IPS DF 19.7 (cell line): ENCODE results near the gene SOBP.

ENCODE experiments used
- DNase-seq: peaks from one replicate; pipeline ENCODE4 v3.0.0-alpha.2; 2013; ENCODE audit warnings: low read depth, low spot score

SOBP gene

DNA sequence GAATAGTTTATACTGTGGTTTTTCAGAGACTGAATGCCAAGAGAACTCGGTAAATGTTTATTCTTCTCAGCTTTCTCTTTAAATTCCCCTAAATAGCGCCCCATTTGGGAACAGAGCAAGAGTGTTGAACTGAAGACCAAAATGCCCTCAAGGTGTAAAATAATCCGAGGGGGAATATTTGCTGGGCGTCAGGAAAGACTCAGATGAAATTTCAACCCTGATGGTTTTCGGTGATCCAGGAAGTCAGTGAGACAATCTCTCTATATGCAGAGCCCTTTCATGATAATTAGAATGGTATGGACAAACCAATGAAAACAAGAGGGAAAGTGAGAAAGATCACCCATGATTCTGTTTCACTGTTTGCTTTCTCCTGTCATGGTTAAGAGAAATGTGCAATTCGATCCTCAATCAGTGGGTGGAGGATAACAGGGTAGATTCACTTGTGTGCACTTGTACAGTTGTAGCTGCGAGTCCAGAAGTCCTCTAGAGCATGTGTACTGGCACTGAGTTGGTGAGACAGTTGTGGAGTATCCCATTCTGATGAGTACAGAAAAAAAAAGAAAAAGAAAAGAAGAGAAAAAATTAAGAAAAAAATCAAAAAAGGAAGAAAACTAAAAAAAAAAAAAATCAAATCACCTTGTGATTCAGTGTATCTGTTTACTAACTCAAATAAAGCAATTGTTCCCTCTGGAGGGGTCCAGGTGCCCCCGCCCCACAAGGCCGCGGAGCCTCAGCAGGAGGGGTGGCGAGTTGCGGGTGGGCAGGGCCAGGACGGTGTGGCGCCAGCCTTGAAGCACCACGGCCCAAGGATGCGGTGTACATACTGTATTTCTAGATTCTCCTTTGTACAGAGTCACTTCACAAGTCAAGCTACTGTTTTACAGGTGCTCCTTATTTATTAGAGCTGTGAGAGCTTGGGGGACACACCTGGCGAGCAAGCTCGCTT lies 169.3 kb downstream of the SOBP start:
- no peak for DNase-seq

DNA sequence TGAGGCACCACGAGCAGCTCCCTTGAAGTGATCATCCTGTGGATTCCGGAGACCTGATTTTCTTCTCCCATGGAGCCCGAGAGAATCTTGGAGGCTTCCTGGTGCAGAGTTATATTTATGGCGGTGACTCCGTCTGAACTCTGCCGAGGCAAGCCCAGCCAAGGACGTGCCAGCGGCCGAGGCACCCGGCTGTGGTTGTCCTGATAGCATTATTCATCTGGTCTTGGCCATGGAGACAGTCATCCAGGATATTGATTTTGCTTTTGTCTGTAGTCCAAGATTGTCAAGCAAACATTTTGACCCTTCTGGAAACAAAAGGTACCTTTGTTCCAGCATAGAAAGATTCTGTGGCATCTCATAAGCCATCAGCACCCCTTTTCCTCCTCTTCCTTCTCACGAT lies 170.9 kb downstream of the SOBP start:
- no peak for DNase-seq

DNA sequence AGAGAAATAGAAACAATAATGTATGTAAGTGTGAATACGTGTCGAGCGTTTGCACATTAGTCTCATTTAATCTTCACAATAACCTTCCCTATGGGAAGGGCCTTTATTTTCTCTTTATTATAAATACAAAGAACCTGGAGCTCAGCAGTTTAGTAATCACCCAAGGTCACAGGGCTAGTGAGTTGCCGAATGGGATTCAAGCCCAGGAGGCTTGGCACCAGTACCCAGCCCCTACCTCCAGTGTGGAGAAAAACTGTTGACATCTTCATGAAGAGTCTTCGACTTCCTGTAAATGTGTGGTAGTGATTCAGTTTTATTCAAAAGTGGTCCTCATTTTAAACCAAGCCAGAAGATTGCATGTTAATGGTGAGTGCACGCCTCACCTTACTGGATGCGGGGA lies 171.4 kb downstream of the SOBP start:
- no peak for DNase-seq

DNA sequence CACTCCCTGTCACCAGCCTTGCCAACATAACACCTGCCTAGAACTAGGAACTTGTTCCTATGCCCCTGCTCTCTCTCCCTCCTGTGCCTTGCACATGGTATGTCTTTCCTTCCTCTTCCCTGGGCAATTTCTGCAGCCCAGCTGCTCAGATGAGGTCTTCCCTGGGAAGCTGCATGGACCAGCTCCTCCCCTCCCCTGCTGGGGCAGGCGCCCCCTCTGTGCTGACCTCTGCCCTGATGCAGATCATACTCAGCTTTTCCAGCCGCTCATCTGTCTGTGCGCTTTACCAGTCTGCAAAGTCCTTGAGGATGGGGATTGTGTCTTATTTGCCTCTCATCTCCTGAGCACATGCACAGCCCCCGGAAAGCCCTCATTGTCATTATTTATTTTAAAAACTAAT lies 172.4 kb downstream of the SOBP start:
- no peak for DNase-seq

DNA sequence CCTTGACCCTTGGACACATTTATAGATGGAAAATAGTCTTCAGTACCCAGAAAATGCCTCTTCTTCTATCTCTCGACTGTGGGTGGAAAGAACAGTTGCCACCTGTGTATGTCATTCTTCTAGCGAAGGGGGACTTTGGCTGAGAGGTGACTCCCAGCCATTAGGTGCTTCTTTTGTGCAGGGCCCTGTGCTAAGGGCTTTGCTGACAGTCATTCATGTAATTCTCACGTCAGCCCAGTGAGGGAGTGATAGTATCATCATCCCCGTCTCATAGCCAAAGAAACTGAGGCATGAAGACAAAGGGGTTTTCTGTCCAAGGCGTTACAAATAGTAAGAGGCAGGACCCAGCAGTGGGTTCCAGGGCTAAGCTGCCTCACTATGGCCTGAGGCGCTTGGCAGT lies 173.4 kb downstream of the SOBP start:
- no peak for DNase-seq

DNA sequence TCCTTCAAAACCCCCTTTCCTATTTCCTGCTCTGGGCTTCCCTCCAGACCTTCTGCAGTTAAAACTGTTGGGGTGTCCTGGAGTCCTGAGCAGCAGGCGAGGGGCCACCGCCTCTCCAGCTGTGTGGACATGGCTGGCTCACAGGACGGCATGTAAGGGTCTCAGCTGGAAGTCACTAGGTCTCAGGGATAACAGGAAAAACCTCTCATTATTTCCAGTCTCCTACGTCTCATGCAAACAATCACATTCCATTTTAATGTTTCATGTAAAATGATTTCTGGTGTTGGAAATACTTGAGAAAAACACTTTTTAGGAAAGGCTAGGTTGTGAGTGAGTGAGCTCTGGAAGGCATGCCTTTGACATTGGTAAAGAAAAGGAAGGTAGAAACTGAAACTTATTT lies 175.5 kb downstream of the SOBP start:
- no peak for DNase-seq

DNA sequence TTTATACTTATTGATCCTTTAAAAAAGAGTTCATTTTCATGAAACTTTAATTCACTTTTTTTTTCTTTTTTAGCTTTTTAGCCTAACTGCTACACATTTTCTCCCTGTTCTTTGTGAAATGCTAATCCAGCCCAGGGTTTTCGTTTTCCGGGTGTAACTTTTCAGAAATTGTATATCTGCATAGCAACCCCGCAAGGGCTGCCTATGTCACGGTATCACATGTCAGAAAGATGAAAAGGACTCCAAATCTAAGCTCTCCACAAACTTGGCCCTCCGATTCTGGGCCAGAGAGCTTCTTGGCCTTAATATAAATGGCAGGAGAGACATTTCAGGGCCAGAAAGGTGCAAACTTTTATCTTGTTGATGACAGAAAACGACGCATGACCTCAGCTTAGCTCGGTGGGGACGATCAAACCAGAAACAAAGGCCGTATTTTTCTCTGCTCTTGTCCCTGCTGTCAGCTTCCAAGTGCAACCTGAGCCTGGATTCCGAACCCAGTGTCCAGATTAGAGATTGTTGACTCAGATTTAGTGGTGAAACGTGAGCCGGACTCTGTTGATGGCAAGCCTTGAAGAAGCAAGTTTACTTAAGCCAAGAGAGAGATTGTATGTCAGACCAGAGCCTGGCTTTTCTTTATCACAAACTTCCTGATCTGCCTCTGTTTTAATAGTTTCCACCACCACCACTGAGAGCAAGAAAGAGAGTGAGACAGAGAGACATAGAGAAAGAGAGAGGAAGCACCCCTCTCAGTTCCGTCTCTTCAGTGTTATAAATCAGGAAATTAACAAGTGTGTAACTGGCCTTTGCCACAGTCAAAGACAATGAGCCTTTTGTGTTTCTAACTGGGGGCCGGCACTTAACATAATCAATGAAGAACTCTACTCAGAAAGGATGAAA lies 176.4 kb downstream of the SOBP start:
- no peak for DNase-seq

DNA sequence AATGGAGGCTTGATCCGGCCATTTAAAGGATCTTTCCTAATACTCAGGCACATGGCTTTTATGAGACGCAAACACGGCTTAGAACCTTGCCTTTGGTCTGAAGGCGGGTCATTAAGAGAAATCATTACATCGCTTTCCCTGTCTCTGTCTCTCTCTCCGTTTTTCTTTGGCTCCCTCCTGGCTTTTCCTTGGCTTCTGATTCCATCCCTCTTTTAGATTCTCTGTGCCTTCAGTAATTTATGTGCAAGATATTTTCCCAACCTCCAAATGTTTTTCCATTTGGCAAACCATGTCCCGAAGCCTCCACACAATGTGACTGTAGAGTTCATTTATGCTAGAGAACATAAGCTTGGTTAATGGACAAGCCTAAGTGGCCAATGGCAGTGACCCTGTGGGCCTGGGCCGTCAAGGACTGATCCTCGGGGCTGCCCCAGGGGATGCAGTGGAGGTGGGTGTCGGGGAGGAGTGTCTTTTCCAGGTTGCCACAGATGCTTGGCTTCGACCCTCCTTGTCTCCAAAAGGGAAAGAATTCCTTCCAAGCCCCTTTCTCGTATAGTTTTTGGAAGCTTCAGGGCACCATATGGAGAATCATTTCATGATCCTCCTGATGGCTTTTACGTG lies 177.2 kb downstream of the SOBP start:
- DNase-seq = no peak

DNA sequence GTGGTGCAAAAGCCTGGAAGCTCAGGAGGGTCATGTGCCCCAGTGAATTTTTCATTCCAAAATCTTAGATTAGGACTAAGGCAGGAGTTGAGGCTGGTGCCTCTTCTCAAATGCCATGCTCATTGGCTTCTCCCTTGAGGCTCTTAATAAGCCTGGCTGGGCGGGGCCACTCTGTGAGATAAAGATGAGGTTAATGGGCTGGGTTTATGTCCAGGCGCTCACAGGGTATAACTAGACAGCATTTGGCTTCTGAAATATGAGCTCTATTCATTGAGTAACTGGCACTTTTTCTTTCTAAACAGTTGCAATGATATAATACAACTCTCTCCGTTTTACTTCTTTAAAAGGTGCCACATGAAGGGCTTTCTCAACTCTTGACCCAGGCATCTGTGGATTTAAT lies 177.9 kb downstream of the SOBP start:
- DNase-seq = no peak

DNA sequence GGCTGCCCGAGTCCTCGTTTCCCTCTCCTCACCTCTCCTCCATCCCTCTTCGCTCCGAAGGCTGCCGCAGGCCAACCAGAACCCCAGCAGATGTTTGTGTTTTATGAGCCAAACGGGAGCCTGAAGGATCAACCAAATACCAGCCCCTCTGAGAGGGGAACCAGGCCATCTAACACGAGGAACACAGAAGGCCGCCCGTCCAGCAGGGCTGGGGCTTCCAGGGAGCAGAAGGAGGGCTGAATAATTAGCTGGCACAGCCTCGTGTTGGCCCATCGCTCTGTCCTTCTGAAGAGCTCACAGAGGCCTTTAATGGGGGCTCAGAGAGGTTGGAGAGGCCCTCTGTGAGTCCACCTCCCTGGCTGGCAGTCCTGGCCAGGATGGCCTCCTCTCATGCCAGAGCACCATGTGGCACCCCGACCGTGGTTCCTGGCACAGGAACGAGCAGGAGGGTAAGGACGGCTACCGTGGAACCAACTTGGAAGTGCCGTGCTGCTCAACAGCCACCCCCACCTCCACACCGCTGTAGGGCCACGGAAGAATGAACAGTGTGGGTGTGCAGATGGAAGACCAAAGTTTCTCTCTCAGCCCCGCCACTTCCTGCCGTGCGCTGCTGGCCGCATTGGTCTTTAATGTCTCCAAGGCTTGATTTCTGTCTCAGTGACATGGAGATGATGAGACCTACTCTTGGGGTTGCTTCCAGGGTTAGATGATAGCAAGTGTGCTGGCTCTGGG lies 179.0 kb downstream of the SOBP start:
- DNase-seq = no peak

DNA sequence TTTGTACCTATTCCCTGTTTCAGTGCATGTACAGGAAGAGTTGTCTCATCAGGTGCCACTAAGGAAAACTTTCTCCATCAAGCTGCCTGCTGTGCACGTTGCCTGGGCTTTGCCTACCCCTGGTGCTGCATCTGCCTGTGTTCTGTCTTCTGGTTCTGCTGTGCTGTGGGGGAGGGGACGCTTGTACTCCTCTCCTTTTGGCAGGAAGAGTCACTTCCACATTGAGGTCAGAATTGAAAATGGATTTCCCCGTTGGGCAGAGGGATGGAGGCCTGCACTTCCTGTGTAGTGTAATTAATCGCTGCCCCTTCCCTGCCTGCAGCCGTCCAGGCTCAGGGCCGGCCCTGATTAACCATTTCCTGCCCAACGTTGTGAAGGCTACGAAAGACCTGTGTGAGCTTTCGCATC lies 180.9 kb downstream of the SOBP start:
- DNase-seq = no peak

DNA sequence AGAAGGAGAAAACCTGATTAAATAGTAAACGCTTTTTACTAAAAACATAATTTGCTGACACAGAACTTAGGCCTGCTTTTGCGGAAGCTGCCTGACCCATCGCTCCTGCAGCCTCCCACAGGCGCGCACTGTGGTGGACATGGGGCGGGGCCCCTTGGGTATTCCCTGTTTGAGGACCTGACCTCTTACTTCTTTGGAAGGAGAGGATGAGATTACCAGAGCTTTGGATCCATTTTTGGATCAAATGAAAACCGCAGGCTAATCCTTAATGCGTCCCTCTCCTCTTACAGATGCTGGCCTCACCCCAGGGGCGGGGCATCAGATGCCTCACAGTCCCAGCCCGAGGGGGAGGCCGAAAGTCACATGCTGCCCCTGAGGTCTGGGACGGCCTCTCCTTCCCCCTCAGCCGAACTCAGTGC lies 183.2 kb downstream of the SOBP start:
- no peak for DNase-seq

DNA sequence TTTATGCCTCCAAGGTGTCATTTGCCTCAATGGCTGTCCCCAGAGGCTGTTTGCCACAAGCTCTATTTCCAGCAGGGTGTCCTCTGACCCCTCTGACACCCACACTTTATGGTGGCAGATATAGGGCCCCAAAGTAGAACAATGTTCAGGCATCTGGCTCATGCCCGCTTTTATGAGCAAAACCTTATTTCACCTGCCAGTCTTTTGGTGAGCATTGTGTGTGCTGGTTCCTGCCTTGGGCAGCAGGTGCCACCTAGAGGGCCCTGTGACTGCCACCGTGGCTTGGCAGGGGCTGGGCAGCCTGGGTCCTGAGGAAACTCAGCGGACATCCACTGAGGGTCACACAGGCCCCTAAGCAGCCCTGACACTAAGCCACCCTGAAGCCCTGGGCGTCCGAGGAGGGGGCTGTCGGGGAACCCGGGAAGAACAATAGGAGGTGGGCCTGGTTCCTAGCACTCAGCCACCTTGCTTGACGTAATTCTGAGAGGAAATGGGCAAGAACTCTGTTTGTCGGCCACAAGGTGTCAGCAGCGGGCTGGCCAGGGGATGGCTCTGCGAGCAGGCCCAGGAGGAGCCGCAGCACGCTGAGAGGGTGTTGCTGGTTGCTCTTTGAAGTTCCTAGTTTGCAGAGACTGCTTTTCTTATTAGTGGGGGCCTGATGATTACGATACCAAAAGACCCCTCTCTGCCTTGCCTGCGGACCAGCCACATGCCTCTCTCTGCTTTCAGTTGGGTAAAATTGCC lies 185.2 kb downstream of the SOBP start:
- DNase-seq = peak; percentile 59

DNA sequence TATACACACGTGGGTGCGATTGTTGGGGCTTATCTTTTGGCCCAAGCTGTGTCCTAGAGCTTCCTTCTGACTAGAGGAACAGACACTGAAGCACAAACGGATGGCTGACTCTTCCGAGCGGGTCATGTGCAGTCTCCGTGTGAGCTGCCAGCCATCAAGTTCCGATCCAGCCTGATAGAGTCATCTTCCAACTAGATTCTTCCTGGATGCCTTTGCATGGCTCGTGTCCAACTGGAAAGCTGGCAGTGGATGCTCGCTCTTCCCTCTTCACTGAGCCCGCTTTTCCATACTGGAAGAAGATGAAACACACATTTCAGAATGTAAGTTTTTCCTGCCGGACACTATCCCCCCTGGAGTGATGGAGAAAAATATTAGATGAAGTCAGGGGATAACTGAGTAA lies 186.1 kb downstream of the SOBP start:
- no peak for DNase-seq

DNA sequence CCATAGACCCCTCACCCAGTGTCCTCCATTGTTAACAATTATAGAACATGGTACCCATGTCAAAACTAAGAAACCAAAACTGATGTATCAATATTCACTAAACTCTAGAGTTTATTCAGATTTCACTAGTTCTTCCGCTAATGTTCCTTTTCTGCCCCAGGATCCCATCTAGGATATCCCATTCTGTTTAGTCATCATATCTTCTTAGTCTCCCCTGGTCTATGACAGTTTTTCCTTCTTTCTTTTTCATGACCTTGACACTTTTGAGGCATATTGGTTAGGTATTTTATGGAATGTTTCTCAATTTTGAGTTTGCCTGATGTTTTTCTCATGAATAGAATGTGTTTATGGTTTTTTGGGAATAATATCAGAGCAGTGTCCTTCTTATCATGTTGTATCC lies 187.5 kb downstream of the SOBP start:
- DNase-seq = no peak

DNA sequence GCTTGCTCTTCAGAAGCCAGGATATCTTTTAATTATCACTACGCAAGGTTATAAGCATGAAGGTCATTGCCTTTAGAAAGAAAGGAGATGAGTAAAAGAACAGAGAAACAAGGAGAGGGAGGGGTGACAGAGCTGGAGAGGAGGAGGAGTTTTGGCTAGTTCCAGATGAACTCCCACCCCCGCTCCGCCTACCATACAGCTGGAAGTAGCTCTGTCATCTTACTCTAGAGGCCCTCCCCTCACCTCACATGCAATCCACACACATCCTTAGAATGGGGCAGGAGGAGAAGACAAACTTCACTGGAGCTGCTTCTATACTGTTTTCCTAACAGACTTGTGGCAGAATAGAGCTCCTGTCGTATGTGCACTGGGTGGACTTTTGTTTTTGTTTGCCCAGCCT lies 189.5 kb downstream of the SOBP start:
- DNase-seq = no peak

DNA sequence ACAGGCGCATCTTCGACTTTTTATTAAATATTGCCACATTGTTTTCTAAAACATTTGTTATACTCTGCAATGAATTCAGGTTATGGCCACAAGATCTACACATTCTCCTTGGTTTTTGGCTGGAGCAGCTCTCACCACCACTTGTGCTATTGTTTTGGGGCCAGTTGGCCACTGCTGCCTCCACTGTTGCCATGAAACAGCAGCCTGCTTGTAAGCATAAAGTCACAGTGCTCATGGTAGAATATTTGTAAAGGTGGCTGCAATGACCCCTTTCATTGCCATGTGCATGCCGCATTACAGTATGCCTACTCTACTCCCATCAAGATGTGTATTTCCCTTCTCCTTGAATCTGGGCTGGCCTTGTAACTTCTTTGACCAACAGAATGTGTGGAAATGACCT lies 192.8 kb downstream of the SOBP start:
- no peak for DNase-seq

DNA sequence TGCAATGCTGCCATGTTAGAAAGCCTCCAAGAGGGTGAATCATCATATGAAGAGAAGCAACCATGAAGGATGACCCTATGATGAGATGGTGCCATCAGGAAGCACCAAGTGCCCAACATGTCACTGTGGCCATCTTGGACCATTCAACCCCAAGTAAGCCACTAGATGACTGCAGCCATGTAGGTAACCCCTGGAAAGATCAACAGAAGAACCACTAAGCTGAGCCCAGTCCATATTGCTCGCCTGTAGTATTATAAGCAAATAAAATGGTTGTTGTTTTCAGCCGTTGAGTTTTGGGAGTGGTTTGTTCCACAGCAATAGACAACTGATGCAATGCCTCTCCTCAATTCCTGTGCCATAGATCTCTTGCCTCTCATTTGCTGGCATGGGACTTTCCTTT lies 193.3 kb downstream of the SOBP start:
- DNase-seq = no peak

DNA sequence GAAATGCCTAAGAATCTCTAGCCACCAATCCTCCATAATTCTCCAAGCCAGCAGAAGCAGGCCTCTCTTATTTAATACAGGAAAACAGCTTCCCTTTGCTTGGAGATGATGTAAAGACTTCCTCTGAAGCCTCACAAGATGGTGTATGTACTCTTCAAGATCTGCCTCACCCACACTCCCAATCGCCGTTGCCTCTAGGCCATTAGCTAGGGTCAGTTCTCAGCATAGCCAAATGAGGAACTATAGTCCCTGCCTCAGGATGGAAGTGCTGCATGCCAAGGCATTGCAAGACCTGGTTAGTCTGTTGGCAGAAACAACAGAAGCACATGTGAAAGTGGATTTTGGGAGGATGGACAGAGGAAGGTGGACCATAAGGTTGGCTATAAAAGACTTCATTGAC lies 195.1 kb downstream of the SOBP start:
- no peak for DNase-seq

DNA sequence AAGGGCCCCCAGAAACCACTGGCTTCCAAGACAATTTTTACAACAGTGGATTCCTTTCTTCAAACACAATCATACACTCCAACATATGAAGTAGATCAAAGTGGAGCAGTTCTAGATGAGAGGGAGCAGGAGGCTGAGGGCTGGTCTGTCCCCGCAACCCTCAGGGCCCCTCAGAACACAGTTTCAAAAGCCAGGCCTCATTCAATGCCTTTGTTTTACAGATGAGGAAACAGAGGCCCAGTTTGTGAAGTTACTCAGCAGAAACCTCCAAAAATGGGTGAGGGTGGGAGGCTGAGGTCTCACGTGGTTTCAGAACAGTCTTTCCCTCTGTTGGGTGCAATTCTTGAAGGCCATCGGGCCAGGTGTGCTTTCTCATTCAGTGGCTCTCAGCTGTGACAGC lies 199.3 kb downstream of the SOBP start:
- DNase-seq = no peak
